Central memory CD4-positive, alpha-beta T cell (primary cell): Measurements from ENCODE around the gene GNPAT.

Experiments used
- DNase-seq: peaks from one replicate; pipeline ENCODE4 v3.0.0; 2022

The GNPAT gene

DNA sequence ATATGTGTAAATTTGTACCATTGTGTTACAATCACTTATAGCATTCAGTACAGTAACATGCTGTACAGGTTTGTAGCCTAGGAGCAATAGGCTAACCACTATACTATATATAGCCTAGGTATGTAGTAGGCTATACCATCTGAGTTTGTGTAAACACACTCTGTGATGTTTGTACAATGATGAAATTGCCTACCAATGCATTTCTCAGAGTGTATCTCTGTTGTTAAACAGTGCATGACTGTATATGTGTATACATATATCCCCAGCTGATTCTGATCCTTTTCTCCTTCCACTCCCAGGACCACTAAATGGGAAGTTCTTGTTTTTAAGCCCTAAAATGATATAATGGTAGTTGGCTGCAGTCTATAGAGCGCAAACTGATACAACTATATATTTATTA is 7.8 kb downstream of the GNPAT start:
- no peak for DNase-seq

DNA sequence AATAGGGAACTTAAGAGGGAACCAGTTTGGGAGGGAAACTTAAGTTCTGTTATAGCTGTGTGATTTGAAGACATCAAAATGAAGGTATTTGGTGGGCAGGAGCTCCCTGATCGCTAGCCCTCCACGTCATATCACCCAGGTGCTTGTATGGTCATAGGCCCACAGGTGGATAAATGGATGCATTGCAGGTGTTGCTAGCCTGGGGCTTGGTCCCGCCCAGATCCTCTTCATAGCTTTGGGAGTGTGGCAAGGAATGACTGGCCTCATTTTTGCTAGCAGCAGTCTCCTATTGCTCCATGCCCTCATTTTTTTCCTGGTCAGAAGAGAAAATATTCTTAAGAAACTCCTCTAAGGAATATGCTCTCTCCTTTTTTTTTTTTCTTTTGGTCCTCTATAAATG is 11.3 kb downstream of the GNPAT start:
- no peak for DNase-seq

DNA sequence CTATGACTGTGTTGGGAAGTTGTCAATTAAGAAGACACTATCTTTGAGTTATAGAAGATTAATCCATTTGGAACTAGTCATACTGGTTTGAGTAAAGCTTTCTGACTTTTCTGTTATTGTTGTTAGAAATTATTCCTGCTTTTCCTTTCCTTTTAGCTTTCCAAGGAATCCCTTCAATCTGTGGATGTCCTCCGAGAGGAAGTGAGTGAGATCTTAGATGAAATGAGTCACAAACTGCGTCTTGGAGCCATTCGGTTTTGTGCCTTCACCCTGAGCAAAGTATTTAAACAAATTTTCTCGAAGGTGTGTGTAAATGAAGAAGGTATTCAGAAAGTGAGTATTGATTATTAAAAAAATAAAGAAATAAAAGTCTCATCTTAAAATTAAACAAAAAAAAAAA is 19.3 kb downstream of the GNPAT start:
- no peak for DNase-seq

DNA sequence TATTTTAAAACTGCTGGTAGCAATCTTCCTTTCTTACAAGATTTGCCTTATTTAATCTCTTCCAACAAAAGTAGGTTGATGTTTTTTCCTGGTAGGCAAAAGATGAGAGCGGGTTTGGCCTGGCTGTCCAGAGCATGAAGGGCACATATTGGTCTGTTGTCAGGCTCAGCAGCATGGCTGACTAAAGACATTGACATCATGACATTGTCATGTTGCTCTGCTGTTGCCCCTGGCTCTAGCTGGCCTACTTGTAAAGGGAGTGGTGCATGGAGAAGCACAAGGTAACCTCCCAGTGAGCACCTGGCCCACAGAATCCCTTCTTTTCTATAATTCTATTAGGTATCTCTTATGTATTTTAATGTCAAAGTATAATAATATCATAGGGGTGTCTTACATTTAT is 23.6 kb downstream of the GNPAT start:
- DNase-seq: no peak

DNA sequence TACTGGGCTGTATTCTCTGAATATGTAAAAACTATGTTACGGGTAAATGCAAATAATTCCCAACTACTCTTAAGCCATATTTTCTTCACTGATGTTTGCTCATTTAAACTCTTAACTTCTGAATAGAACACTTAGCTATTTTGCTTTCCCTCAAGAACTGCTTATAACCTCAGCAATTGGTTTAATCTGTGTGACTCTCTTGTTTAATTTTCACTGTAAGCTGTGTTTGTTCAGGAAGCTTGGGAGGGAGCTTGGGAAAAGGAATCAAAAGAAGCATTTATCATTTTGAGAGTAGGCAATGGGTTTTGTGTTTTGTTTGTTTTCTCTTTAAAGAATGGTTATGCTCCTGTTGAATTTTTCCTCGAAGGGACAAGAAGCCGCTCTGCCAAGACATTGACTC is 24.4 kb downstream of the GNPAT start:
- DNase-seq: no peak

DNA sequence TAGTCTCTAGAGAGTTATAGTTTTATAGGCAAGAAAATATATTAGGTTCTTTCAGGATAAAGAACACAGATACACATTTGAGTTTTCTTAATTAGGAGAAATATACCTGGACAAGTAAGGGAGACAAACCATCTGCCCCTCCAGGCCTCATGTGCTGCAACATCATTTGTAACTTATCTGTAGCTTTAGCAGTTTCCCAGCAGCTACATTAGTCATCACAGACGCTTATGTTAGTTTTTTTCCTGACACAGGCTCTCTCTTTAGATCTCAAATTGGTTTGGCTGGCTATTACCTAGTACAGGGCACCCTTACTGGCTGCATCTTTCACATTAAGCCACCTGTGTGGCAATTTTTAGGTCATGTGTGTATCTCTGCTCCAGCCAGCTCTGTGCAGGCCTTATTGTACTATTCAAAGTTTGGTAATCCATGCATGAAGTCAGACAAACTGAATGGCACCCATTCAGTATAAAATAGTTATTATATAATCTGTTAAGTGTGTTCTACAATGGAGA is 25.9 kb downstream of the GNPAT start:
- no peak for DNase-seq

DNA sequence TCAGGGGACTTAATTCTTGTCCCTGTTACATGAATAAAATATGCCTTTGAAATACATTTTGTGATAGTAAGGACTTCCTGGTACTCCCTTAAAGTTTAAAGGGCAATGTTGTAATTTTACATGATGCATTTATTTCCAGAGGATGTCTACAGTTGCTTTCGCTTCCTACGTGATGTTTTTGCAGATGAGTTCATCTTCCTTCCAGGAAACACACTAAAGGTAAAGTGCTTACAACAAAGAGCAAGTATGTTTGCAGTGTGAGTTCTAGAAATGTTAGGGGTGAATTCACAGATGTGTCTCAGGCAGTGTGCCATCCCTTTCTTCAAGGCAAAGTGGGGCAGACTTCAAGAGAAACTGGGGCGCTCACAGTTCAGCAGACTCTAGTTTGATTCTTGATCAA is 31.2 kb downstream of the GNPAT start:
- DNase-seq: no peak

DNA sequence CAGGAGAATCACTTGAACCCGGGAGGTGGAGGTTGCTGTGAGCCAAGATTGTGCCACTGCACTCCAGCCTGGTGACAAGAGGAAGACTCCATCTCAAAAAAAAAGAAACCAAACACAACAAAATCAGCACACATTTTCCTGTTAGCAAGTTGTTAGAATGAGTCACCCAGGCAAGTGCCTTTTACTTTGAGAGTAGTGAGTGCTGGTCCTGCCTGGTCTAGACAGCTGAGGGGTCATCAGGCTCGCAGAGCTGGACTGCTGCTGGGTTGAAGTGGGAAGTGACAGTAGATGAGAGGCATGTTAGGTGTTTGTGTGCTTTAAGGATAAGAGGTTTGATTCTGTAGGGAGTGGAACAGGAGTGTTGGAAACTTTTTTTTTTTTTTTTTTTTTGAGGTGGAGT is 31.9 kb downstream of the GNPAT start:
- DNase-seq: no peak

DNA sequence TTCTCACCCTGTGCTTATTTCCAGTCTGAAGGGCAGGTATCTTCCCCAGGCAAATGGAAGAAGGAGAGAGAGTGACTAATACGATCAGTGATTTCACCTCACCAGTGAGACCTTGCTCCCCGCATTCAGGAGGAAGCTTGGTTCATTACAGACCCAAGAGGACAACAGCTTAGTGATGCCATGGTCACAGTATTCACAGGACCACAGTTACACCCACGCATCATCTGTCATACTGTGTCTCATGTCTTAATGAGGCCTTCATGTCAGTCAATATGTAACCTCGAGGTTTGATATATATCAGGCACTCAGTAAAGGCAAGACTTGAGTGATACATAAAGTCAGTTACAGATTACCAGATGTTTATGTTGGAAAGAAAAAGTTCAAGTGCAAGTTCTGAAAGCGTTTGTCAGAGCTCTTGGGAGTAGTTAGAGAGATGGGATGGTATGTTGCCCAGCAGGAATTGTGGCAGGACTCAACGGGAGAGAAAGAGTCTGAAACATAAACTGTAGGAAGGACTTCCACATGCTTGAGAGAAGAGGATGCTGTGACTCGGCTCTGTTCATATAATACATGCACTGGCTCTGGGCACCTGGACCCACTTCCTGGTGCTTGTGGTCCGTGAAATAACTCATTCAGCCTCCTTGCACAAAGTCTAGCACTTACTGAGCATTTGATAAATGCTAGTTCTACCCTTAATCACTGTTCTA is 33.3 kb downstream of the GNPAT start:
- DNase-seq: no peak

DNA sequence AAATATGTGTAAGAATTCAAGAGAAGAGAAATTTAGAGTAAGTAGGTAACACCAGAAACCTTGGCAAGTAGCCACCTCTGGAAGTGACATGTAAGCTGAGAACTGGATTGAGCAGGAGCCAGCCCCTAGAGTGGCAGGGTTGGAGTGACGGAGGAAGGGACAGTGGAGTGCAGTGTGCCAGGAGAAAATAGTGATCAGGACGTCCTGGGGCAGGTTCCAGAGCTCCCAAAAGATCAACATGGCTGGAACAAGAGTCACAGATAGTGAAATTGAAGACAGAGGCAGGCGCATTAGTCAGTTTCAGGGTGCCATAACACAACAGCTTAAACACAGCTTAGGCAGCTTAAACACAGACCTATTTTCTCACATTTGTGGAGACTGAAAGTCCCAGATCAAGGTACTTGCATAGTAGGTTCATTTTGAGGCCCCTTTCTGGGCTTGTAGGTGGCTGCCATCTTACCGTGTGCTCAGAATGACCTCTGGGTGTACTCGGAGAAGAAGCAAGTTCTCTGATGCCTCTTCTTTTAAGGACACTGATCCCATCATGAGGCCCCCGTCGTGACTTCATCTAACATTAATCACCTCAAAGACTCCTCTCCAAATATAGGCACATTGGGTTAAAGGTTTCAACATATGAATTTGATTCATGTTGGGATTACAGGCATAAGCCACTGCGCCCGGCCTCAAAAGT is 37.2 kb downstream of the GNPAT start:
- no peak for DNase-seq

DNA sequence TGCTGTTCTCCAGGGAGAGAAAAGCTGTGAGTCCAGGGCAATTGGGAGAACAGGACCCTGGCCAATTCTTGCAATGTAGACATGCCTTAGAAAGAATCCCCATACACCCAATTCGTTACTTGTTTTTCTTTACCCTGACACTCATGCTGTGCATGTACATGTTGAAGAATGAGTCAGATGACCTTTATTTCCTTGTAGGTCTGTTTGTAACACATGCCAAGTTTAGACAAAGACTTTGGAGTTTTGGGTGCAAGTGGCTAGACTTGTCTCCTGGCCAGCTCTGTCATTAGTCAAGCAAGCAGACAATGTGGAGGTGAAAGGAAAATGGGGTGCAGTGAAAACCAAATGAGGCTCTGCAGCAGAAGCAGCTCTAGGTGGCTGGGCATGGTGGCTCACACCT is 38.1 kb downstream of the GNPAT start:
- DNase-seq: no peak

DNA sequence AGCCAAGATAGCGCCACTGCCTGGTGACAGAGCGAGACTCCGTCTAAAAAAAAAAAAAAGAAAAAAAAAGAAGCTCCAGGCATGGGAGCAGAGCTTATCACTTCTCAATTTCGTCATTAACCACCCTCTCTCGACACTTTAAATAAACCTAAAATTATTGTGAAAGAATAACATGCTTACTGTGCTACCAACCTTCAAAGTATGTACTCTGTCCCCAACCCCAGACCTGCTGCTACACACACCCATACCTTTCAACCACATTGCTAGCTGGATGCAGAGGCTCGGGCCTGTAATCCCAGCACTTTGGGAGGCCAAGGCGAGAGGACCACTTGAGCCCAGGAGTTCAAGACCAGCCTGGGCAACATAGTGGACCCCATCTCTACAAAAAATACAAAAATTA is 38.7 kb downstream of the GNPAT start:
- DNase-seq: no peak

DNA sequence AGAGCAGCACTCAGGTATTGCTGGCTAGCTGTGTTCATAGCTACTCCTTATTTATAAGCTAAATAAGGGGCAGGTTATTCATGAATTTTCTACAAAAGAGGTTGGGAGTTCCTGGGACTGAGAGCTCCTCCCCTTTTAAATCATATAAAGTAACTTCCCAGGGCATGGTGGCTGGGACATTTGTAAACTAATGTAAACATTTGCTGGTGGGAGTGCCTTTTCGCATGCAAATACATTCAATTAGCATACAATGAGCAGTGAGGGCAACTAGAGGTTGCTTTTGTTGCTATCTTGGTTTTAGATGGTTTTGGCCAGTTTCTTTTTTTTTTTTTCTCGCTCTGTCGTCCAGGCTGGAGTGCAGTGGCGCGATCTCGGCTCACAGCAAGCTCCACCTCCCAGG is 43.4 kb downstream of the GNPAT start:
- no peak for DNase-seq

DNA sequence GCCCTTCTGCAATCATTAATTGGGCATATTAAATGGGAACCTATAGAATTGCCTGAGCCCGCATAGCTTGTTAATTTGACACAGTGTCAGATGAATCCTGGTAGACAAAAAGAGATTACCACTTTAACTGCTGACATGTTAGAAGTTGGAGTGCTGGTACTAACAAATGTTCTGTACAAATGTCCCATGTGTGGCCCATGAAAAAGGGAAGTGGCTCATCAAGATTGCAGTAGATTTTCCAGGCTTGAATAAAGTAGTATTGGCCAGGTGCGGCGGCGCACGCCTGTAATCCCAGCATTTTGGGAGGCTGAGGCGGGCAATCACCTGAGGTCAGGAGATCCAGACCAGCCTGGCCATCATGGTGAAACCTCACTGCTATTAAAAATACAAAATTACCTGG is 45.6 kb downstream of the GNPAT start:
- DNase-seq: no peak

DNA sequence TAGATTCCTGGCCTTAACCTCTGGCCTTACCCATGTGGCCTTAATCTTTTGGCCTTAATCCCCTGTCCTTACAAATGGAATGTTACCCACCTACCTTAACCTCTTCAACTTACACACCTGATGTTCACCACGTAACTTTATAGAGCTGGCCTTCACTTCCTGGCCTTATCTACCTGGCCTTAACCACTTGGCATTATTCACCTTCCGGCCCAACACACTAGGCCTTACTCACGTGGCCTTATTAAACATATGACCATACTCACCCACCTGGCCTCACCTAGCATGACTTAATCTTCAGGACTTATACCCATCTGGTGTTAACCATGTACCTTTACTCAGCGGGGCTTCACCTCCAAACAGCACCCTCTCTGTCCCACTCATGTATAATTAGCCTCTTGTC is 54.9 kb downstream of the GNPAT start:
- DNase-seq: no peak

DNA sequence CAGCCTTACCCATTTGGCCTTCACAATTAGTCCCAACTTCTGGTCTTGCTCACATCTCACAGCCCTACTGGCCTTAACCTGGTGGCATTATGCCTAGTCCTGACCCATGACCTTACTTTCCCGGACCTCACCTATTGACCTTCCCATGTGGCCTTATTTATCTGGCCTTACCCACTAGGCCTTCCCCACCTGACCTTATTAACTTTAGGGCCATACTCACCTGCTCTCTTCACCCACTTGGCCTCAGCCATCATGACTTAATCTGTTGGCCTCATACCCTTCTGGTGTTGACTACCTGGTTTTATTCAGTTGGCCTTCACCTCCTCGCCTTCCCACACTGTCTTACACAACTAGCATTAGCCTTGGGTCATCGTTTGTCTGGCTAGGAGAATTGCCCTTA is 61.0 kb downstream of the GNPAT start:
- no peak for DNase-seq

DNA sequence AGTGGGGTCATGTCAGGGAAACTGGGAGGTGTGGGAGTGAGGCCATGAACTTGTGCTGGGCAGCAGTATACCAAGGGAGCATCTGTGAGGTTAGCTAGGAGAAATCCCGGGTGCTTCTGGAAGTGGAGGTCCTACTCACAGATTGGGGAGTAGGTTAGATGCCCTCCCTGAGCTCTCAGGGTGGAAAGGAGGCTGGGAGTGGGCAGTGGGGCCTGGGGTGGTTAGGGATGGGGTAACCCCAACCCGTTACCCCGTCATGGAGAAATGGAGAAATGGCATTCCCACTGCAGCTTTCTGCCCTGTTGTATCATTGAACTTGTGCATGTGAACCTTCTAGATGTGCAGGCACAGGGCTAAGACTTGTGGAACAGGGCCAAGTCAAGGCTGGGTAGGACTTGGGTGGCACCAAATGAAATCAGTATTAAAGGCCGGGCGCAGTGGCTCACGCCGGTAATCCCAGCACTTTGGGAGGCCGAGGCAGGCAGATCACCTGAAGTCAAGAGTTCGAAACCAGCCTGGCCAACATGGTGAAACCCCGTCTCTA is 69.5 kb downstream of the GNPAT start:
- DNase-seq: no peak

DNA sequence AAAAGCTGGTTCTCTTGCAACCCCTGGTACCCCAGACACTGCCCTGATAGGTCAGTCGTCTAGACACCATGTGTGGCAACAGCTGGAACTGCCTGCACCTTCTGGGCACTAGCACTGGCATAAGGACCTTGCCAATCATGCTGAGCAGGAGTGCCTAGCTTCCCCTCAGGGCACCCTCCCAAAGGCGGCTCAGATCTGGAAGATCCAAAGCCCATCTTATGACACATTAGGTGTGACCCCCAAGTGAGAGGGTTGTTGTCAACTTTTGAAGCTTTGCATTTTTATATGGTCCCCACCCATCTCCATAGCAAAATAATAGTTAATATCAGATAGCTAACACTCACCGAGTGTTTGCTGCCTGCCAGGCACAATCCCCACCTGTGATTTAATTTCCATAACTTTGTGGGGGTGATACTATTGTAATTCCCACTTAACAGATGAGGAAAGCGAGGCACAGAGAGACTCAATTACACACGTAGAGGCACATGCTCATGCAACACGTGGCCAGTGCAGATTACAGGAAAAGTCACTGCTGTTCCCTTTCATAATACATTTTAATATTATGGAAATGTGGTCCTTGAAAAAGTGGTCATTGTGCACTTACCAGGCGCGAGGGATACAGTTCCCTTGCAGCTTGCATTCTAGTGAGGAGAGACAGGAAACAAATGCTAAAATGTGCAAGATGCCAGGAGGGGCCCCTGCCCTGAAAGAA is 70.9 kb downstream of the GNPAT start:
- DNase-seq: no peak

DNA sequence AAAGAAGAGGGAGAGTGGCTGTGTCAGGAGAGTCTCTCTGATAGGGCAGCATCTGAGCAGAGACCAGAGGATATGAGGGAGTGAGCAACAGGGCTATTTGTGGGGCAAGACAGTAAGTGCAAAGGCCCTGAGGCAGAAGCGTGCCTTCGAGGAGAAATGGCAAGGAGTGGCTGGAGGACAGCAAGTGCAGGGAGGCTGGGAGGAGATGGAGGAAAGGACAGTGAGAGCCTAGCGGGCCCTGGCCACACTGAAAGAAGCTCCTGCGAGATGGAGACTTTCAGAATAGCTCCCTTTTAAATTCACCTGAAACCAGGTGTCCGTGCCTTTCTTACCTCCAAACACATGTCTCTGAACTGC is 71.4 kb downstream of the GNPAT start:
- no peak for DNase-seq

DNA sequence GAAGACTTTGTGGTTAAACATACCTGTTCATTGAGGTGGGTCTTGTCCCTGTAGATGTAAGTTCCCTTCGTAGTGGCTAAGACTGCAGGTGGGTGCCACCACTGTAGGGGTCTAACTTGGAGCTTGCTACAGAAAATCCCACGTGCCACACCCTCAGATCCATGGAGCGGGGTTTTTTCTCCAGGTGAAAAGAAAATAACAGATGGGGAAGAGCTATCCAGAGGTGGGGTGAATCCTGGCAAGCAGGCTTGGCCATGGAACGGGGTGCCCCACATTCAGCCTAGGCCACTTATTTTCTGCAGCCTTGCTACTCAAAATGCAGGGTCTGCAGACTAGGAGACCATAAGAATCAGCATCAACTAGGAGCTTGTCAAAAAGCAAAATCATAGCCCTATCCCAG is 72.6 kb downstream of the GNPAT start:
- DNase-seq: no peak

DNA sequence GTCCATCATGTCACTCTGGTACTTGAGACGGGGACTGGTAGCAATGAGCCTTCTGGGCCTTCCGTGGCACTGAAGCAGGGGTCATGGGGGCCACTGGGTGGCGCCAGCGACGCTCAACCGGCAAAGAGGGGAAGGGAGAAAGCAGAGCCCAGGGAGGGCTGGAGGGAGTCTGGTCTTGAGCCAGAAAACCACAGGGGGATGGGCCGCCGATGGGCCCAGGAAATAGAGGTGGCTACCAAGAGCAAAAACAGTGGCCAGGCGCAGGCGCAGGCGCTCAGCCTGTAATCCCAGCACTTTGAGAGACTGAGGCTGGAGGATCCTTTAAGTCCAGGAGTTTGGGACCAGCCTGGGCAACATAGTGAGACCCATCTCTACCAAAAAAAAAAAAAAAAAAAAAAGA is 74.9 kb downstream of the GNPAT start:
- DNase-seq: no peak

DNA sequence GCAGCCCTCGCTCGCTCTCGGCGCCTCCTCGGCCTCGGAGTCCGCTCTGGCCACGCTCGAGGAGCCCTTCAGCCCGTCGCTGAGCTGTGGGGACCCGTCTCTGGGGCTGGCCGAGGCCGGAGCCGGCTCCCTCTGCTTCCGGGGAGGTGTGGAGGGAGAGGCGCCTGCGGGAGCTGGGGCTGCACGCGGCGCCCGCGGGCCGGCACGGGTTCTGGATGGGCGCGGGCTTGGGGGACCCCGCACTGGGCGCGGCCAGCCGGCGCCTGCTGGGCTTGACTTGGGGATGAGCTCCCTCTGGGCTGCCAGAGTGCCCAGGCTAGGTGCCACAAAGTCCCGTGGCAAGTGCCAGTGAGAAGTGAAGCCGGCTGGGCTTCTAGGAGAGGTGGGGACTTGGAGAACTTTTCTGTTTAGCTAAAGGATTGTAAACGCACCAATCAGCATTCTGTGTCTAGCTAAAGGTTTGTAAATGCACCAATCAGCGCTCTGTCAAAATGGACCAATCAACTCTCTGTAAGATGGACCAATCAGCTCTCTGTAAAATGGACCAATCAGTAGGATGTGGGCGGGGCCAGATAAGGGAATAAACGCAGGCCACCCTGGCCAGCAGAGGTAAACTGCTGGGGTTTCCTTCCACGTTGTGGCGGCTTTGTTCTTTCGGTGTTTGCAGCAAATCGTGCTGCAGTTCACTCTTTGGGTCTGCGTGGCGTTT is 76.4 kb downstream of the GNPAT start:
- DNase-seq: no peak

DNA sequence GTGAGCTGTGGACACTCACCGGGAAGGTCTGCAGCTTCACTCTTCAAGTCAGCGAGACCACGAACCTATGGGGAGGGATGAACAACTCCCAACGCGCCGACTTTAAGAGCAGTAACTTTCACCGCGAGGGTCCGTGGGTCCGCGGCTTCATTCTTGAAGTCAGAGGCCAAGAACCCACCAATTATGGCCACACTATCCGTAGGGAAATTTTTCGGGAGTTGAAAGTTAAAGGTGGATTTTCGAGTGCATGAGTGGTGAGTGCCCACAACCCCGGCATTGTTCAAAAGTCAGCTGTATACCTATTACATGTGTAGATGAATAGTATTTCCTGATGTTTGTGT is 77.0 kb downstream of the GNPAT start:
- no peak for DNase-seq
